ENCODE data around the gene ERP29.

DNA sequence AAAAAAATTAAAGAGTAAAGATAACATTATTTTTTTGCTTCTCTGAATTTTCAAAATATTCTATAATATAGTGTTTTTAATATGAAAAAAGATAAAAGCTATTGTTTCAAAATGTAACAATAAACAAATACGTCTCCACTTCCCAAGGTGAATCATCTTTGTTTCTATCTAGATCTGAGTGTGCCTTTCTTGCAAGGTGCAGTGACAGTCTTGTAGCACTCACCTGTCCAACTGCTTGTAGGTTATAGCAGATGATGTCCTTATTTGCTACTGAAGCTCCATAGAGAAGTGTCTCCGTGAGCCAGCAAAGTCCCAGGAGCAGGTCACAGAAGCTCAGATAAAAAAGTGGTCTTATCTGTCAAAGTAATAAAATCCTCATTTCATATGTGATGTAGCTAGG is 21.7 kb upstream of the ERP29 start:
- TF ChIP-seq, protein P1, sequence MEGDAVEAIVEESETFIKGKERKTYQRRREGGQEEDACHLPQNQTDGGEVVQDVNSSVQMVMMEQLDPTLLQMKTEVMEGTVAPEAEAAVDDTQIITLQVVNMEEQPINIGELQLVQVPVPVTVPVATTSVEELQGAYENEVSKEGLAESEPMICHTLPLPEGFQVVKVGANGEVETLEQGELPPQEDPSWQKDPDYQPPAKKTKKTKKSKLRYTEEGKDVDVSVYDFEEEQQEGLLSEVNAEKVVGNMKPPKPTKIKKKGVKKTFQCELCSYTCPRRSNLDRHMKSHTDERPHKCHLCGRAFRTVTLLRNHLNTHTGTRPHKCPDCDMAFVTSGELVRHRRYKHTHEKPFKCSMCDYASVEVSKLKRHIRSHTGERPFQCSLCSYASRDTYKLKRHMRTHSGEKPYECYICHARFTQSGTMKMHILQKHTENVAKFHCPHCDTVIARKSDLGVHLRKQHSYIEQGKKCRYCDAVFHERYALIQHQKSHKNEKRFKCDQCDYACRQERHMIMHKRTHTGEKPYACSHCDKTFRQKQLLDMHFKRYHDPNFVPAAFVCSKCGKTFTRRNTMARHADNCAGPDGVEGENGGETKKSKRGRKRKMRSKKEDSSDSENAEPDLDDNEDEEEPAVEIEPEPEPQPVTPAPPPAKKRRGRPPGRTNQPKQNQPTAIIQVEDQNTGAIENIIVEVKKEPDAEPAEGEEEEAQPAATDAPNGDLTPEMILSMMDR (IDR thresholded peaks at IDR 0.05; ENCODE audit: poor library complexity, severe bottlenecking), result no peak
- TF ChIP-seq POLR2AphosphoS5 (IDR thresholded peaks at IDR 0.05) (no peak), EZH2 (IDR thresholded peaks at IDR 0.05; ENCODE audit: borderline replicate concordance, insufficient read depth, low read length, poor library complexity, severe bottlenecking) (no peak), EP300 (conservative IDR thresholded peaks at IDR 0.05; ENCODE audit: poor library complexity, severe bottlenecking) (no peak), MXI1 (conservative IDR thresholded peaks at IDR 0.05; ENCODE audit: poor library complexity, severe bottlenecking) (no peak), RAD21 (conservative IDR thresholded peaks at IDR 0.05) (no peak)

Data from neural cell (in vitro differentiated cells).